HUES64 (cell line): ENCODE measurements around the gene LDLRAD3.
"Not testable (repeated sequence)": the region's sequence is repeated elsewhere in the genome, so short reads cannot be mapped to it uniquely, and the experiment has no call there.

Experiments used
- H3K27ac ChIP-seq: 2 replicates; pipeline ENCODE4 v1.7.0; 2013; ENCODE audit warnings: low read depth, low read length, inconsistent platforms
- H3K27me3 ChIP-seq: 2 replicates; pipeline ENCODE4 v1.6.1; 2013; ENCODE audit warnings: mild to moderate bottlenecking, low read length; ENCODE audit not compliant: insufficient read depth
- H3K36me3 ChIP-seq: 2 replicates; pipeline ENCODE4 v1.6.1; 2013; ENCODE audit warnings: mild to moderate bottlenecking, low read length; ENCODE audit not compliant: insufficient read depth
- H3K4me1 ChIP-seq: 2 replicates; pipeline ENCODE4 v1.6.1; 2013; ENCODE audit warnings: mild to moderate bottlenecking, low read length, moderate library complexity; ENCODE audit not compliant: insufficient read depth
- H3K4me3 ChIP-seq: 2 replicates; pipeline ENCODE4 v1.5.1; 2013; ENCODE audit warnings: mild to moderate bottlenecking, low read length, moderate library complexity
- H3K9ac ChIP-seq: 2 replicates; pipeline ENCODE4 v1.6.1; 2013; ENCODE audit warnings: mild to moderate bottlenecking, low read depth, low read length
- H3K9me3 ChIP-seq: 2 replicates; pipeline ENCODE4 v1.6.1; 2013; ENCODE audit warnings: low read depth, low read length; ENCODE audit not compliant: insufficient read depth
- WGBS: fragments of 150-250, 120-280 bp; methylation state at CpG from one replicate; pipeline ENCODE4 v1.1.7; 2013; ENCODE audit warnings: missing lambda C conversion rate; 5-methylcytosine and 5-hydroxymethylcytosine counted together

Gene LDLRAD3

DNA sequence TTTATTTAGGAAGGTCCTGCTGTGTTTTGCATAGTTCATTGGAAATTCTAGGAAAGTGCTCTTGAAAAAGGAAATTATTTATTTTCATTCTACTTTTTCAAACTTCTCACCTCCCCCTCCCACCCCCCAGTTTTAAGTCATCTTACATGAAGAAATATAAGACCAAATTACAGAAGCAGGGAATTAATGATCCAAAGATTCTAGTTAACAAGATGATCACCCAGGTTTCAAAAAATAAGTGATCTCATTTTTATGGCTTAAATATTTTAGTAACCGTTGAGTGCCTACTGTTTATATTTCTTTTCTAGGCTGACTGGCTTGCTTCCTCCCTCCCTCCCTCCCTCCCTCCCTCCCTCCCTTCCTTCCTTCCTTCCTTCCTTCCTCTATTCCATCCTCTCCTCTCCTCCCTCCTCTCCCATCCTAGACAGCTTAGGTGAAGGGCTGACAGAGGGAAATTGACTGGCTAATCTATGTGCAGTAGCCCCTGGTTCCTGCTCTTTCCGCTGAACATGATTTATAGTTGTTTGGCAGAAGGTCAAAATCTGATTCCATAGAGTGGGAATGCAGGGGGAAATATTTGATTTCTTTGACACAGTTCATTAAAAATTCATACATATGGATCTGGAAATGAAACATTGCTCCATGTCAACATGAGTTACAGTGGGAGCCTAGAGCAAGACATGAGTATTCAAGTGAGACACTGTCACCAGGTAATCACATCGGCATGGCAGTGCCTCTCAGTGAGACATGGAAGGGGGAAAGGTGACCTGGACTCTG lies 221.9 kb downstream of the LDLRAD3 start:
- H3K4me1 ChIP-seq = peaks cover 11% of the 10 kb centered on the region
- H3K27ac ChIP-seq = no peak overlapping the region
- H3K4me3 ChIP-seq = no peak overlapping the region
- no peak overlapping the region for H3K9ac ChIP-seq
- H3K36me3 ChIP-seq = no peaks in the 10 kb centered on the region
- 93% methylated on average over 2 of the region's 3 CpGs for WGBS
- no peaks in the 10 kb centered on the region for H3K9me3 ChIP-seq
- no peaks in the 10 kb centered on the region for H3K27me3 ChIP-seq

DNA sequence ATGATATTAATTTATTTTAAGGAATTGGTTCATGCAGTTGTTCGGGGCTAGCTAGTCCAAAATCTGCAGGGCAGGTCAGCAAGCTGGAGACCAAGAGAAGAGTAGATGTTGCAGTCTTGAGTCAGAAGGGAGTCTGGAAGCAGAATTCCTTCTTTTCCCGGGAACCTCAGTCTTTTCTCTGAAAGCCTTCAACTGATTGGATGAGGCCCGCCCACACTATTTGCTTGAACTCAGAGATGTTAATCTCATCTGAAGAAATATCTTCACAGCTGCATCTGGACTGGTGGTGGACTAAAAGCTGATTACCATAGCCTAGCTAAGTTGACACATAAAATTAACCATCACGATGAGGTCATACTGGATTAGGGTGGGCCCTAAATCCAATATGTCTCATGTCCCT lies 223.2 kb downstream of the LDLRAD3 start:
- H3K4me3 ChIP-seq = no peak overlapping the region
- H3K9me3 ChIP-seq = no peaks in the 10 kb centered on the region
- no peak overlapping the region for H3K27ac ChIP-seq
- 96% methylated on average over 4 of the region's 4 CpGs for WGBS
- no peak overlapping the region for H3K9ac ChIP-seq
- no peaks in the 10 kb centered on the region for H3K27me3 ChIP-seq
- H3K36me3 ChIP-seq = no peaks in the 10 kb centered on the region
- H3K4me1 ChIP-seq = peaks cover 10% of the 10 kb centered on the region

DNA sequence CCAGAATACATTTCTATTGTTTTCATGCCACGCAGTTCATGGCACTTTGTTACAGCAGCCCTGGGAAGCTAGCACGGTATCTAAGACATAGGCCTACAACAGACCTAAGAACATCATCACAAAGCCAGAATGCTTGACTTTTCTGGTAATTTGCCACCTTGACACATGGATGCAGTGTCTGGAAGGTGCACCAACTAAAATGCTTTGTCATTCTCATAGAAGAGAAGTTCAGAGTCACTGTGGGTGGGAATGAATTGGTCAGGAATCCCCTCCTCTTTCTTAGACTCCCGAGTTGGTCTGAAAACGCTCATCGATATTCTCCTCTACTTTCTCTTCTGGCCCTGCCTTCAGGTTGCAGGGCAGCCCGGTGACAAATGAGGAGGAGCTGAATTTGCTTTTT lies 223.9 kb downstream of the LDLRAD3 start:
- Histone ChIP-seq H3K36me3 (no peaks in the 10 kb centered on the region), H3K27me3 (no peaks in the 10 kb centered on the region)

DNA sequence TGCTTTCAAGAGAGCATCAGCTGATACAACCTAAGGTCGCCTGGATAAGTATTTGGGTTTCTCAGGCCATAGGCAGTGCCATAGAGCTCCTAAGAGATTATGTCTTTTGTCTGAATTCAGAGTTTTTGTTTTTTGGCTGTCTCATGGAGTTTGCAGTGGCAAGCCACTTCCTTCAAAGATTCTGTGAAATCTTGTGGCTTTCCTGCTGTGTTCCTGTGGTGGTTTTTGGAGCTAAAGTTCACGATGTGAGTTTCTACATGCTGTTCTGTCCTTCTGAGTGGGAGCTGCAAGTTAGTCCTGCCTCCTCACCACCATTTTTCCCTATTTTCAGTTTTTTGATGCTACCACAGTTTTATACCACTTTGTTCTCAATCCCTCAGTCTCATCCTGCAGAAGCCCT lies 234.0 kb downstream of the LDLRAD3 start:
- no peak overlapping the region for H3K27ac ChIP-seq
- no peak overlapping the region for H3K4me3 ChIP-seq
- WGBS = 90% methylated on average over 2 of the region's 2 CpGs
- no peaks in the 10 kb centered on the region for H3K36me3 ChIP-seq
- H3K9me3 ChIP-seq = no peaks in the 10 kb centered on the region
- no peaks in the 10 kb centered on the region for H3K4me1 ChIP-seq
- no peaks in the 10 kb centered on the region for H3K27me3 ChIP-seq
- no peak overlapping the region for H3K9ac ChIP-seq

More for the DNA sequence above, 223.9 kb downstream of the LDLRAD3 start:
- WGBS = 90% methylated on average over 4 of the region's 6 CpGs
- peaks cover 5% of the 10 kb centered on the region; the same call in 1 of the 2 replicates for H3K4me1 ChIP-seq
- H3K27ac ChIP-seq = no peak overlapping the region
- no peaks in the 10 kb centered on the region; the same call in 1 of the 2 replicates for H3K9me3 ChIP-seq
- H3K4me3 ChIP-seq = no peak overlapping the region
- H3K9ac ChIP-seq = no peak overlapping the region

DNA sequence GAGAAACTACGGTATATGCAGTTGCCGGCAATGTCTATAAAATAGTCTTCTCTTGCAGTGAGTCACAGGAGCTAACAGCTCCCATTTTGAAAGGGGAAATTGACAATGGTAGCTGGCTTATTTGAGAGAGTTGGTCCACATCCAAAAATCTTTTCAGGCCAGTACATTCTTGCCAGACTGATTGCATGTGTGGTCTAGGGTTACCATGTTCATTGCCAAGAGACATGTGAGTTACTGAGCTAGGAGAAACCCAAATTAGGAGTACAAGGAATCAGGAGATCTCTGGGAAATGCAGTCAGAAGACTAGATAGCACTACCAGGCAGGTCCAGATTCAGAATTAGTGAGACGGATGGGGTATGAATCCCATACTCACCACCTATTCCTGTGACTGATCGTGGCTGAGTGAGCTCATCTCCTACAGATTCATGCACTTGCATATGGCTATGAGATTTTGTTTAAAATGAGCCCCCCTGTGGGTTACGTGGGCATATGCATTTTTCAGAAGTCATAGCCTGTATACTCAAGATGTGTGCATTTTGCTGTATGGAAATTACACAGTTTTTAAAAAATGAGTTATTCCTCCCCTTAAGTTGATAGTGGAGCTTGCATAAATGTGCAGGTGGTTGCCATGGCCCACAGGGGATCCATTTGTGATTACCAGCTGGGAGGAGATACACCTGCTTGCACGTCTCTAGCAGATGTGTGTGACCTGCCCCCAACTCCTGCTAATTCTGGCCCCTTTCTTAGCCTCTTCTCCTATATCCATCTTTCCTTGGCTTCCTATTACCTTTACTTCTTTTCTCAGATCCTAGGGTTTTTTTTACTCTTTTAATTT lies 242.7 kb downstream of the LDLRAD3 start:
- no peak overlapping the region for H3K27ac ChIP-seq
- no peaks in the 10 kb centered on the region for H3K4me1 ChIP-seq
- WGBS = 89% methylated on average over 6 of the region's 6 CpGs
- no peak overlapping the region for H3K4me3 ChIP-seq
- H3K27me3 ChIP-seq = no peaks in the 10 kb centered on the region
- no peak overlapping the region for H3K9ac ChIP-seq
- no peaks in the 10 kb centered on the region for H3K36me3 ChIP-seq
- H3K9me3 ChIP-seq = 0 out of 2 replicates have a peak, but pooled peaks cover 2% of the 10 kb centered on the region

DNA sequence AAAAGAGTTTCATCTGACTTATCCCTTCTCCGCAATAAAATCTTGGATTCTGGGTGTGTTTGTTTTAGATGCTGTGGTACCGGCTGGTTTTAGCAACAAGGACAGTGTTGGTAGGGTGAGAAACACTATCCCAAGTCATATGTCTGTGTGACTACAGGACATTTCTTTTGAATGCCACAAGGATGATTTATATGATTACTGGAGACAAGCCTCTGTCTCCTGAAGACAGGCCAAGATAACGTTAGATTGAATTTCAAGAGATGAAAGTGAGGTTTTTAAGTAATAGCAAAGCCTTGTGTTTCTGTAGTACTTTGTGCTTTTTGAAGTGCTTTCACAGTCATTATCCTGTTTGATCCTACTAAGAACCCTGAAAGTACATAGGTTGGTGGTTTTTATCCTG lies 243.8 kb downstream of the LDLRAD3 start:
- Histone ChIP-seq H3K27me3 (no peaks in the 10 kb centered on the region), H3K4me1 (no peaks in the 10 kb centered on the region), H3K27ac (no peak overlapping the region), H3K4me3 (no peak overlapping the region), H3K36me3 (no peaks in the 10 kb centered on the region), H3K9ac (no peak overlapping the region), H3K9me3 (0 out of 2 replicates have a peak, but pooled peaks cover 2% of the 10 kb centered on the region)
- WGBS = 87% methylated on average over 3 of the region's 3 CpGs

DNA sequence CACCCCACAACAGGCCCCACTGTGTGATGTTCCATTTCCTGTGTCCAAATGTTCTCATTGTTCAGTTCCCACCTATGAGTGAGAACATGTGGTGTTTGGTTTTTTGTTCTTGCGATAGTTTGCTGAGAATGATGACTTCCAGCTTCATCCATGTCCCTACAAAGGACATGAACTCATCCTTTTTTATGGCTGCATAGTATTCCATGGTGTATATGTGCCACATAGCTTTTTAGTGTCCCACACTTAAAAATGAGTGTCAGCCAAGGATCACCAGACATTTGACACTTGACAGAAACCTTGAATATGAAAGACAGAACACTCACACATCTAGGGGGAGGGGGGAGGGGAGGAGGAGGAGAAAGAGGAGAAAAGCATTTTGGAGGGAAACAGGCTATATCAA lies 245.9 kb downstream of the LDLRAD3 start:
- not testable (repeated sequence) for H3K9me3 ChIP-seq, H3K4me3 ChIP-seq, H3K36me3 ChIP-seq, H3K4me1 ChIP-seq, H3K27ac ChIP-seq, H3K27me3 ChIP-seq, H3K9ac ChIP-seq
- WGBS = no CpG with 5 or more reads among the region's 1 CpG

DNA sequence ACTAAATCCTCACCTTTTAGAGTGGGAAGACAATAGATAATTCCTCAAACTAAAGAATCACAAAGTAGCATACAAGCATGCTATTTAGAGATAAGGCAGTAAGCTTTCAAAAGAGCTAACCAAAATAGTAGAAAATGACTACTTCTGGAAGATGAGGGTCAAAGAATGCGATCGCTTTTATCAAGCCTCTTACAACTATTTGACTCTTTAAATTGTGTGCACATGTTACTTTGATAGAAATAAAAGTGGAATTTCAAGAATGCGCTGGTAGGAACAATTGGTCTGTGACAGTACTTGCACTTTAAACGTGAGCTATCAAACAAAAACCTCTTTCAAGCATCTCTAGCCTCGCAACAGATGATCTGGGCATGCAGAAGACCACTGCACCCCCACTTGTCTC lies 248.1 kb downstream of the LDLRAD3 start:
- H3K4me3 ChIP-seq = no peak overlapping the region
- no peaks in the 10 kb centered on the region for H3K27me3 ChIP-seq
- H3K9me3 ChIP-seq = 0 out of 2 replicates have a peak, but pooled peaks cover 2% of the 10 kb centered on the region
- H3K9ac ChIP-seq = no peak overlapping the region
- H3K4me1 ChIP-seq = peaks cover 13% of the 10 kb centered on the region; the same call in 1 of the 2 replicates
- 93% methylated on average over 5 of the region's 5 CpGs for WGBS
- H3K36me3 ChIP-seq = no peaks in the 10 kb centered on the region
- no peak overlapping the region for H3K27ac ChIP-seq

DNA sequence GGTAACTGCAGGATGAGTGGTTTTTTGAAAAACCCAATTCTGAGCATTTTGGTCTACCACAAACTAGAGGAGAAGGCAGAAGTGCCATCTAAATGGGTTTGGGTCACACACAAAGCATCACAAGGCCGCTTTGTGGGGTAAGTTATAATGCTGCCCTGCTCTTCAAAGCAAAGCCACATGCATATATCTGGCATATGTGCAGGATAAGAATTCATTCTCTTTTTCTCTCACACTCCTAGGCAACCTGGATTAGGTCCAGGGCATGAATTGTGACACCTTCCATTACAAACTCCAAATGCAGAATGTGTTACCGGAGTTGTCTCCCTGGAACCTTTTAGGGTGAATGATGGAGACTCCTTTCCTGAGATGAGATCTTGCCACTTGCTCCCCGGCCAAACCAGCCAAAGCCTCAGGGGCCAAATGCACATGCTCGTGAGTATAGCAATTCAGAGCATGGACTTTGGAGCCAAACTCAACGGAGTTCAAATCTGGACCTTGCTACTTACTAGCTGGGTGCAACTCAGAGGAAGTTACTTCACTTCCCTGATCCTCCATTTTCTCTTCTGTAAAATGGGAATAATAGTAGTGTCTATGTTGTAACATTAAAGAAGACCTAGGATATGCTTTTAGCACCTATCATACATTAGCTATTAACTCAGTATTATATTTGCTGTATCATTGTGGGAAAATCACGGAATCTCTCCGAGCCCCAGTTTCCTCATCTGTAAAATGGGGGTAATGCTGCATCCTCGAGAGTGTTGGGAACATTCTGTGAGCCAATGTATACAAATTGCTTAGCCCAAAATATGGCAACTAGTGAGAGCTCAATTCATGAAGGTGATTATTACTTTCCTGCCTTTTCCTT lies 248.8 kb downstream of the LDLRAD3 start:
- Histone ChIP-seq H3K36me3 (peaks cover 2% of the 10 kb centered on the region; the same call in 1 of the 2 replicates), H3K9ac (no peak overlapping the region), H3K4me3 (no peak overlapping the region), H3K9me3 (0 out of 2 replicates have a peak, but pooled peaks cover 2% of the 10 kb centered on the region), H3K27me3 (no peaks in the 10 kb centered on the region), H3K4me1 (peaks cover 13% of the 10 kb centered on the region; the same call in 1 of the 2 replicates), H3K27ac (no peak overlapping the region)
- 95% methylated on average over 8 of the region's 8 CpGs for WGBS

DNA sequence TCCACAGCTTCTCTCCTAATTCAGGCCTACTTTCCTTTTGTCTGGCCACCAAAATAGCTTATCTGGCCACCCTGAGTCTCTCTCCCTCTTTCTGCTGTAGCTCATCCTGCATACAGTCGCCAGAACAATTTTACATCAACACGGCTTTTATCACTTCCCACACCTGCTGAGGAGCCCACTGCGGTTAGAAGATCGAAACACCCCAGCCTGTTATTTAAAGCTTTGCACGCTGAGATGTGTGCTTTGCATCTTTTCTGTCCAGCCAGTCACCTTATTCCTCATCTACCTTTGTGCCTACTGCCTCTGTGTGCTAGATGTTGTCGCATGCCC lies 249.4 kb downstream of the LDLRAD3 start:
- Histone ChIP-seq H3K27ac (no peak overlapping the region), H3K9ac (no peak overlapping the region), H3K9me3 (0 out of 2 replicates have a peak, but pooled peaks cover 2% of the 10 kb centered on the region), H3K27me3 (no peaks in the 10 kb centered on the region), H3K4me3 (no peak overlapping the region), H3K36me3 (peaks cover 8% of the 10 kb centered on the region; the same call in 1 of the 2 replicates), H3K4me1 (peaks cover 13% of the 10 kb centered on the region; the same call in 1 of the 2 replicates)
- WGBS = 83% methylated on average over 6 of the region's 6 CpGs
